COR-L47 (cell line): Measurements from ENCODE around the gene HPCAL1.

Experiments
- DNase-seq: peaks from one replicate; lab custom pipeline; 2025; lab: John Stamatoyannopoulos, UW

The HPCAL1 gene

DNA sequence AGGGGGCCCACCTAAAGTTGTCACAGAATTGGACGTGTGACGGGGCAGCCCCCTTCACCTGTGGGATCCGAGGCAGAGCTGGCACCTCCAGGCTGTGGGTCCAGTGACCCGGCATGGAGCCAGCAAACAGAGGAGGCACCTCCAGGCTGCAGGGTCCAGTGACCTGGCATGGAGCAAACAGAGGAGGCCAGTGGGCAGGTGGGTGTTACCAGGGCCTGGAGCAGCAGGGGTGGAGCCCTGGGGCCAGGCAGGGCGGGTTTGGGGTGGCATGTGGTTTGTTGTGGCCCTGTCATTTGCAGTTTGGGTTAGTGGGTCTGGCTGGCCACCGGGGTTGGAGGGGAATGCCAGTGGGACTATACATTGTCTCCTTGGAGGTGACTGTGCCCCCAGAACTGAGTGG lies 68.2 kb downstream of the HPCAL1 start:
- no peak for DNase-seq

DNA sequence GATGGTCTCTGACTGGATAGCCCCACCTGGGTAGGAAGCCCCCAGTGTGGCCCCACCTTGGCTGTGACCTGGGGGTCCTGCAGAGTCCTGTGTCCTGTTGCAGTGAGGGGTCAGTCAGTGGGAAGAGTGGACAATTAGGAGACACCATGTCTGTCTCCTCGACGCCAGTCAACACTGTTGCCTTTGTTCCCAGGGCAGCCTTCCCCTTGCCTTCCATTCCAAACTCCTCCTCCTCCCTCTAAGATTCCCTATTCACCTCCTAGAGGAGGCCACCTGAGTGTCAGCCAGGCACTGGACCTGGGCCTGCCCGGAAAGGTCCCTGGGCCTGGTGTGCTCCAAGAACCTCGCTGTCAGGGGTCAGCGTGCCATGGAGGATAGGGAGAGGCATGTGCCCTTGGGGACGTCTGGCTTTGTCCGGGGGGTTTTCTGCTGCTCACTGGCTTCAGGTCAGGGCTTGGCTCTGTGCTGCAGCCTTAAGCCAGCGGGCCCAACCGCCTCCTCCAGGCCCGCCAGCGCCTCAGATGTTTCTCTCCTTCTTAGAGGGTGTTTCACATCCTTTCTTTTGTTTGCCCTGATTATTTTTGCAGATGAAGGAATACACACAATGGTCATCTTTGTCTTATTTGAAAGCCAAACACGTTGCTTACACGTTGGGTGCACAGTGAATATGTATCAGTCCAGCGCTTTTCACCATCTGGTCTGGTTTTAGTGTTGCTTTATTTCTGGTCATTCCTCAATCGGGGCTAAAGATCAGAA lies 68.9 kb downstream of the HPCAL1 start:
- DNase-seq: no peak

DNA sequence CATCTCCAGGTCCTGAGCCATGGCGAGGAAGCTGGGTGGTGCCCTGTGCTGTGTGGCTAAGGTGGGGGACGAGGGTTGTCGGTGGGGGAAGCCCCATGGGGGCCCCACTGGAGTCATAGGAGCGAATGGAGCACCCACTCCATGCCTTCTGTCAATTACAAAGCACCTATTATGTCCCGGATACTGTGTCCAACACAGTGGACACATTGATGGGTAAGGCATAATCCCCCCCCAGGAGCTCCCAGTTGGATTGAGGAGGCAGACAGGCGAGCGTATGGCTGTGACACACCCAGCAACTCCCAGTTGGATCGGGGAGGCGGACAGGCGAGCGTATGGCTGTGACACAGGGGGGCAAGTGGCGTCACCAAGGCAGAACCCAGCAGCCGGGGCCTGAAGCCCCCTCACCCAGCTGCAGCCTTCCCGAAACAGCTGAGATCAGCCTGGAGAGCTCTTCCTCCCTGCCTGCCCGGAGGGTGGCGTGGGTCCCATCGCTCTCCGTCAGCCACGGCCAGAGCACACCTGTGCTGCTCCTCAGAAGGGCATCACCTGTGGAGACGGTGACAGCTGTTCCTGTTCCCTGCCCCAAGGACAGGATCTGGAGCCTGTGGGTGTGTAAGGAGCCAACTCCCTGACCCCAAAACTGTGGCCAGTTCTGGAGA lies 69.6 kb downstream of the HPCAL1 start:
- no peak for DNase-seq

DNA sequence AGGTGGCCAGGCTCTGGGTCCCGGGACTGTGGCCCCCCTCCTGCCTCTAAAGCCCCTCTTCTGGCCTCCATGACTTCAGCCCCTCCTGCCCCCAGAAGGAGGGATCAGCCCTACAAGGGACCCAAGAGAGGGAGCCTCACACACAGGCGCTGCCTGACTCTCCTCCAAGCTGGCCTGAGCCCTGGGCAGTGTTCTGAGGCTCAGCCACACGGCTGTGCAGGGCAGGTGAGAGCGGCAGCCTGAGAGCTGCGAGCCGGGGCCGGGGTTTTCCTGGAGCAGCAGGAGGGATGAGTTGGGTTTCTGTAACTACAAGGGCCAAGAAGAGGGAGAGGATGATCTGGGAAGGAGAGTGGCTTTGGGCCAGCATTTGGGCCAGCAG lies 70.1 kb downstream of the HPCAL1 start:
- DNase-seq: no peak

DNA sequence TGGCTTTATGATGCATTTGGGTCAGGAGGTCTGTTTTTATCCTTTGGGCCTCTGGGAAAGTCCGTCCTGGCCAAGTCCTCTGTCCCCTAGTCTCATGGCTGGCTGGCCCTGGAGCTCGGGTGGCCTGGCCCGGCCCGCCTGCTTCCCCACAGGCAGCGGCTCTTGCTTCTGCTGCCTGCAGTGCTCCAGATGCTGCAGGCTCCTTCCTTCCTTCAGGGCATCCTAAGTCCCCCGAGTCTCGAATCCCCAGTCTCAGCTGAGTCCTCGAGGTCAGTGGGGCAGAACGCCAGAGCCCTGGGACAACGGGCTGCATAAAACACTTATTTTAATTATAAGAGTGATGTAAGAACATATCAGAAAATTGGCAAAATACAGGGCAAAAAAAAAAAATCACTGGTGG lies 71.2 kb downstream of the HPCAL1 start:
- DNase-seq: no peak

DNA sequence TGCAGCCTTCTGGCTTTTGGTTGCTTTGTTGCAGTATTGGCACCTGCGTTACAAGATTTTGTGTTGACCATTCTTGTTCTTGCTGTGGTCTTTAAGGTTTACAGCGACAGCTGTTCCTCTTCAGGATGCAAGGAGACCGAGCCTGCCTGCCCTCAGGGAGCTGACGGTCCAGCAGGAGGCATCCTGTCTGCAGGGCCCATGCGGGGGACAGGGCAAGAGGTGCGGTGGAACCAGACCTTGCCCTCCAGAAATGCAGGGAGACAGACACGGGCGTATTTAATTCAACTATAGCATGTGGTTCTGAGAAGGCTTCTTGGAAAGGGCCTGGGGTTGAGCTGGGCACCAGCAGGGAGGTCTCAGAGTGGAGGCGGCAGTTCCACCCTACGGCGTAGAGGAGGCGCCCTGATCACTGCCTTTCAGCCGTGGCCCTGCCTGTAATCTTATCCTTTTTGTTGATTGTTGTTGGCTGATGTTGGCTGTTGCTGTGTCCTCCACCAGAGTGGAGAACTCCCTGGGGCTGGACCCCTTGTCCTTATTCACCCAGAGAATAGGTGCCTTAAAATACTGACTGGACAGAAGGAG lies 71.7 kb downstream of the HPCAL1 start:
- DNase-seq: no peak

DNA sequence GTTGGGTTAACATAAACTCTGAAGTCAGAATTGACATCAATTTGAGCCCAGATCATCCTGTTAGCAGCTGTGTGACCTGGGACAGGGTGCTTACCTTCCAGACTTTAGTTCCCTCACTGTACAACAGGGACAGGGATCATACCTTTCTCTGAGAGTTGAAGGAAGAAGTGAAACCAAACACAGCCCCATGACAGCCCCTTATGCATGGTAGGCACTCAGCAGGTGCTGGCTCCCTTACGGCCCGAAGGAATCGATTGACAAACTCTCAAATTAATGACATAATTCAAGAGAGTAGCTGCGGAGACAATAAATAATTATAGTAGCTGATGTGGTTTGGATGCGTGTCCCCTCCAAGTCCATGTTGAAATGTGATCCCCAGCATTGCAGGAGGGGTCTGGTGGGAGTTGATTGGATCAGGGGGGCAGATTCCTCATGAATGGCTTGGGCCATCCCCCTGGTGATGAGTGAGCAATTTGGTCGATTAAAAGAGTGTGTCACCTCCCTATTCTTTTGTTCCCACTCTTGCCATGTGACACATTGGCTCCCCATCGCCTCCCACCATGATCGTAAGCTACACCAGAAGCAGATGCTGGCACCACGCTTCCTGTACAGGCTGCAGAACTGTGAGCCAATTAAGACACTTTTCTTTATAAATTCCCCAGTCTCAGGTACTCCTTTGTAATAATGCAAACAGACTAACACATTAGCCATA lies 73.0 kb downstream of the HPCAL1 start:
- DNase-seq: peak; percentile 92

DNA sequence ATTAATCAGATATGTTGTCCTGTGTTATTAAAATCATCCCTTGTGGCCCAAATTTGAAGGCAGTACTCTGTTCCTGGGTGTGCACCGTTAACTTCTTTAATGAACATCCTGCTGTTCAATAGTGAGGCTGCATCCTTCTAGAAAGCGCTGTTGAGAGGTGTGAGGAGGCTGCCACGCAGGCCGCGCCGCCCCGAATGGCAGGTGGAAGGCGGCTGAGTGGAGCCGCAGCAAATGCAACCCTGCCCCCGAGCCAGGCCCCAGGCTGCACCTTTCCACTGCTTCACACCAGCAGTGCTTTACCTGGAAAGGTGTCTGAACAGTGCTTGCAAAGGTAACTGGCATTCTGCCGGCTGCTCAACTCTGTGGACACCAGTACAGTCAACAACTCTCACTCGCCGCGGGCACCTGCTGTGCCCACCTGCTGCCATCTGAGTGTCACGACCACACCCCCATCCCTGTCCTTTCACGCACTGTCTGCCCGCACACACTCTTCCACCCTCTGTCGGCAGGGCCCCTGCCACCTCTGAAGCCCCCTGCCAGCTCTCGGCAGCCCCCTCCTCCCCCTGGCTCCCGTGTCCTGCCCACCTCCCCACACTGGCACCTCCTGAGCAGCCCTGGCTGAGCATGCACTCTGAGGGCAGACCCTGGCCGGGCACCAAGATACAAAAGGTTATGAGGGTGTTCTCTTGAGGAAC lies 74.5 kb downstream of the HPCAL1 start:
- DNase-seq: peak; percentile 53

DNA sequence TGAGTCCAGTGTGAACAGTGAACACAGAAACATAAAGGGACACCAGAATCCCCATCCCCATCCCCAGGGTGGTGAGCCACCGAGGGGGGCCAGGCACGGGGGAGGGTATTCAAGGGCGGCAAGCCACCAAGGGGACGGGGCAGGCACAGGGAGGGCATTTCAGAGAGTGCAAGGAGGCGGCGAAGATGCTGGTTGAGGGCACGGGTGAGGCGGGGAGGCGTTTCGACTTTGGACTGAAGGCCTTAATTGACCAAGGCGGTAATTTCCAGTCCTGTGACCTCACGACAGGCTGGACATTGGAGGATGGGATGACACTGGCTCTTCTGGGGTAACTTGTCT lies 75.0 kb downstream of the HPCAL1 start:
- DNase-seq: no peak

DNA sequence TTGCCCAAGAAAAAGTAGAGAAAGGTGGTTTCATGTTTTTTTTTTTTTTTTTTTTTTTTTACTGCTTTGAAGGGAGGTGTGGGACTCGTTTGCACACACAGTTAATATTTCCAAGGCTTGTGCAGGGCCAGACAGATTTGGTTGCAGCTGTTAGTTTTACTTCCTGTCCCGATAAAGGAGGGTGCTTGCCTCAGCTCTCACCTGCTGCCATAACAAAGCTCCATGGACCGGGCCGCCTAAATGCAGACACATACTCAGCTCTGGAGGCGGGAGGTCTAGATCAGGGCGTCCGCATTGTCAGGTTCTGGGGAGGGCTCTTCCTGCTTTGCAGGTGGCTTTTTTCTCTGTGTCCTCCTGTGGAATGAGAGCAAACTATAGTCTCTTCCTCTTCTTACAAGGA lies 75.5 kb downstream of the HPCAL1 start:
- DNase-seq: peak; percentile 11

DNA sequence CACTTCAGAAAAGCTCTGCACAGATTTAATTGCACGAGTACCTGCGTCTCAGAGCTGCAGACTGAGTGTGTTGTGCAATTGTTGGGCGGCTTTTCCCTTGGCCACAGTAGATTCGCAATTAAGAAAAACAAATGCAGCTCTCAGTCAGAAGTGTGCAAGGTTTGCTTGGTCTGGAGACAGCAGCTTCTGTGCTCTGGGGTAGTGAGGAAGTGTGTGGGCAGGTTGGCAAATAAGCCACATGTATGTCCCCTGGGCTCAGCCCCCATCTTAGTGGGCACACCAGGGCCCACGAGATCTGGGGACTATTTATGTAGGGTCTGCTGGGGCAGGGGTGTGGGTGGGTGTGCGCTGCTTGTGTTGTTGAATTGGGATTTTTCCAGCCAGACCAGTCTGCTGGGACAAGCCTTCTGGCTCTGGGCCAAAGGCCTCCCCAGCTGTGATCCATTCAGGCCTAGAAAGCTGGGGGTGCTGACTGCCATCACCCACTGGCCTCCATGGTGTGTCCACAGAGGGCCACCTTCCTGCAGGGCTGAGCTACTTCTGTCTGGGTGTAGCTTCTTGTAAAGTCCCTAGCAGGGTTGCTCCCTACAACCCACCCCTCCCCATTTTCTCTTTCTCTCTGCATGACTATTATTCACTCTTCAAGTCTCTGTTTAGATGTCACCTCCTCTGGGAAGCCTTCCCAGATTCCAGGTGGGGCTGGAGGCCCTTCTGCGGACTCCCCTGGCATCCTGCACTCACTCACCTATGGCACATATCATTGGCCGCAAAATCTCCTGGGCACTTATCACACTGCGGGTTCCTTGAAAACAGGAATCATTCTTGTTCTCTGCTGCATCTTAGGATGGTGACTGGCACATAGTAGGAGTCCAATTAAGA lies 77.6 kb downstream of the HPCAL1 start:
- no peak for DNase-seq

DNA sequence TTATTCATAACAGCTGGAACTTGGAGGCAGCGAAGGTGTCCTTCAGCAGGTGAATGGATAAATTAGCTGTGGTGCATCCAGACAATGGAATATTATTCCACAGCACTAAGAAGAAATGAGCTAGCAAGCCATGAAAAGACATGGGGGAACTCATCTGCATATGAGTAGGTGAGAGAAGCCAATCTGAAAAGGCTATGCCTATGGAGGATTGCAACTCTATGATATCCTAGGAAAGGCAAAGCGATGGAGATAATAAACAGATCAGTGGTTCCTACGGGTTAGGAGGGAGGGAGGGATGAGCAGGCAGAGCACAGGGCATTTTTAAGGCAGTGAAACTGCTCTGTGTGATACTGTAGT lies 79.3 kb downstream of the HPCAL1 start:
- no peak for DNase-seq

DNA sequence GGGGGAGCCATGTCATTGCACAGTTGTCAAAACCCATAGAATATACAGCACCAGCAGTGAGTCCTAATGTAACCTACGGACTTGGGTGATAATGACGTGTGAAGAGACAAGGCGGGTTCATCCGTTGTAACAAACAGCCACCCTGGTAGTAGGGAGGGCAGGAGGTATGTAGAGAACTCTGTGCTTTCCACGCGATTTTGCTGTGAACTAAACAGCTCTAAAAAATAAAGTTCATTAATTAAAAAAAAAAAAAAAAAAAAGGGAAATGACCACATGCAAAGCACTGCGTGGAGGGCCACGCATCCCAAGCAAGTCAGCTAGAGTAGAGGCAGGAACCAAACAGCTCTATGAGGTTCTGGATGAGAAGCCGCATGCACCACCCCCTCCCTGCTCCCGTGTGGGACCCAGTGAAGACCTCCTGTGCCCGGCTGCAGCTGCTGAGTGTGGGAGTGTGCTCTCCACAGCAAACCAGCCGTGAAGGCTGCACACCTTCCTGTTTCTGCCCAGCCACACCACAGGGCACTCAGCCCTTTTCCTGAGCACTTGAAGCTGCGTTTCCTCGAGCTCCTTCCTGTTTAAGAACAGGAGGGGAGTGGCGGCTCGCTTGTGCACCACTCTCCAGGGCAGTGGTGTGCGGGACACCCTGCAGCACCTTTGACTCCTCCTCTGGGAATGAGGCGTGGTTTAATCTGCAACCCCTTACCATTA lies 79.8 kb downstream of the HPCAL1 start:
- no peak for DNase-seq

DNA sequence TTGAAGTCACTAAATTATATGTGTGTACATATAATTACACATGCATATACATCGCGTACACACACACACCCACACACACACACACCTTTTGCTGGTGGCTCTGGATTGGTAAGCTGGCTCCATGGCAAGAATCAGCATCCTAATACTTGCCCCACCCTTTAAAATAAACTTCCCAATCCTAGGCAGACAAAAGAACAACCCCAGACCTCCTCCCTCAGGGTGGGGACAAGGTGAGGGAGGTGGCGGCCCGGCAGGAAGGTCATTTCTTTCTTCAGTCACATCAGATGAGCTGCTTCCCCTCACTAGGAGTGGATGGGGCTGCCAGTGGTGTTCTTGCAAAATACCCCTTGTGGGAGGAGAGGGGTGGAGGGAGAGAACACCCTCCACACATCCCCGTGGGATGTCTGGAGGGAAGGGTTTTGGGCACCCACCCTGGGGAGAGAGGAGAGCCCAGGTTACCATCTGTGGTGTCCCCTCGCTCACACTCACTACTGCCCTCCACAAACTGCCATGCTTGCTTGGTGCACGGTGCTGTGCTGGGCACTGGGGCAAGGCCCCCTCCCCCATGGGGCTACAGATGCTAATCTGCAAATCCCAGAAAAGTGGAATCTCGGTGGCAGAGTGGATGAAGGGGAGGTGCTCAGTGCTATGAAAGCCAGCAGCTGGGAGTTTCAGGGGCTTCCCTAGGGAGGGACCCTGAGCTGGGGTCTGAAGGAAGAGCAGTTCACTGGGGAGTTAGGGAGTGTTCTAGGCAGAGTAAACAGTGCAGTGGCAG lies 81.4 kb downstream of the HPCAL1 start:
- no peak for DNase-seq

DNA sequence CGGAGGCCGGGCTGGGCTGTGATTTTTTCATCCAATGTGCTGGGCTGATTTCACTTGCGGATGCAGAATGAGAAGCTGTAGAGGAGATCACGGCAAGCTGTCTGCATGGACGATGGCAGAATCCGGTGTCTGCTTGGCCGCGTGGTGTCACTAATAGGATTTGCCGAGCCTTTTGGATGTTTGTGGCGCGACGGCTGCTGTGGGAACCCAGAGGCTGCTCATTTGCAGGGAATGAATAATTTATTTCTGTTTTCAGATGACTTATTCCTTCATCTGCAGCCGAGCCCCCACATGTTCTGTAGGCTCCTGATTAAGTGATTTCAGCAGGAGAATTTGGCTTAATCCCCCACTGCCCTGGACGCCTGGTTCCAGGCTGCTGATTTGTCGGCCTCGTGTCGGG lies 82.8 kb downstream of the HPCAL1 start:
- no peak for DNase-seq

DNA sequence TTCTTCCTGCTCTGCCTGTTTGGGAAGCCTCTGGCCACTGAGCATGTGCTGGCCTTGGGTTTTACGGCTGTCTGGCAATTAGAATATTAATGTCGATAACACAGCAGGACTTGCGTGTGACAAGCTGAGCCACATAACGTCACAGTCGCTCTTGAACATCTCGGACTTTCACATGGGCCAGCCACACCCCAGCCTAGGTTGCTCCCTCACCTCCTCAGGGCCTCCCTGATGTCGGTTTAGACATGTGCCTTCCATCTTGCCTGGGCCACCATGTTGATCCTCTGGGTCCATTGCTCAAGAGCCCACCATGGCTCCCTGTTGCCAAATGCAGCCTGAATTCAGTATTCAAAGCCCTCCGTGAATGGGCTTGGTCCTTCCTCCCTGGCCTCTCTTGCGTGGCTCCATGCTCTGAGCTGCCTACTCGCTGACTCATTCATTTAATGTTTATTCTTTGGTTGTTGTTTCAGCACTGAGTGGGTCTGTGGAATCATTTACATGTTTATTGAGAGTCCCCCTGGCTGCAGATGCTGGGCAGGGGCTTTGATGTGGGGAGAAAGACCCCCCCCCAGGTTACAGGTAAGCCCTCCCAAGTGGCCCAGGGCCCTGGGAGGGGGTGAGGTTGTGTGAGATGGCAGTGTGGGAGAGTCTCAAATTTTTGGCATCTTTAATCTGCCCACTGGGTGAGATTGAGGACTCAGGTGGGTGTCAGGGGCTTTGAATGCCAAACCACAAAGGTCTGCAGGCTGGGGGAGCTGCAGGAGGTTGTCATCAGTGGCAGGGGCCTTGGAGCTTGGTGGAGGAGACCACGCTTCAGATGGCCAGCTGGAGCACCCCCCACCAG lies 83.4 kb downstream of the HPCAL1 start:
- DNase-seq: no peak

DNA sequence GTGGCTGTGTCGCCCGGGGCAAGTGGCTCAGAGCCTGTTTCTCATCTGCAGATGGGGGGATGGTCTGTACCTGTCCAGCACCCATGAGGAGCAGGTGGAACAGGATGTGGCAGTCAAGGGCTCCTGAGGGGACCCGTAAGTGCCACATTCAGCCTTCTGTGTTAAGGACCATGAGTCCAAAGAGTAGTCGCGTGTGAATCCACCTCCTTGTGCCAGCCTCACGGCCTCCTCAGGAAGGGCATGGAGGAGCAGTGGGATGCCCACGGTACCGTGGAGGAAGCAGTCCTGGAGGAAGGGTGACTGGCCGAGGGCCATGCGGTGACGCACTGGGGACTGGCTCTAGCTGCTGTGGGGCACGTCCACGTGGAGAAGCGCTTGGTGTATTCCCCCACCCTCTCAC lies 84.3 kb downstream of the HPCAL1 start:
- no peak for DNase-seq

DNA sequence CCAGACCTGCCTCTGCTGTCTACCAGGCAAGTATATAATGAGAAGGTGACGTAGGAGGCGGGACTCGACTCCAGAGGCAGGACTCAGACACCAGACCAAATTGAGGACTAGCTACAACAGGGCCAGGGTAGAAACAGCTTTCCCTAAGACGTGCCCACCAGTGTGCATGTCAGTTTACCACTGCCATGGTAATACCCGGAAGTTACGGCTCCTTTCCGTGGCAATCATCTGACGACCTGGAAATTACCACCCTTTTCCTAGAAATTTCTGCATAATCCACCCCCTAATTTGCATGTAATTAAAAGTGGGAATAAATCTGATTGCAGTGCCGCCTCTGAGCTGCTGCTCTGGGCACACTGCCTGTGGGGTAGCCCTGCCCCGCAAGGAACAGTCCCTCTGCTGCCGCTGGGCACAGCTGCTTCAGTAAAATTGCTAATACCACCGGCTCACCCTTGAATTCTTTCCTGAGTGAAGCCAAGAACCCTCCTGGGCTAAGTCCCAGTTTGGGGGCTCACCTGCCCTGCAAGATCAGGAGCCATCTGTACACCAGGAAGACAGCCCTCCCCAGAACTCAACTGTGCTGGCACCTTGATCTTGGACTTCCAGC lies 86.4 kb downstream of the HPCAL1 start:
- no peak for DNase-seq

DNA sequence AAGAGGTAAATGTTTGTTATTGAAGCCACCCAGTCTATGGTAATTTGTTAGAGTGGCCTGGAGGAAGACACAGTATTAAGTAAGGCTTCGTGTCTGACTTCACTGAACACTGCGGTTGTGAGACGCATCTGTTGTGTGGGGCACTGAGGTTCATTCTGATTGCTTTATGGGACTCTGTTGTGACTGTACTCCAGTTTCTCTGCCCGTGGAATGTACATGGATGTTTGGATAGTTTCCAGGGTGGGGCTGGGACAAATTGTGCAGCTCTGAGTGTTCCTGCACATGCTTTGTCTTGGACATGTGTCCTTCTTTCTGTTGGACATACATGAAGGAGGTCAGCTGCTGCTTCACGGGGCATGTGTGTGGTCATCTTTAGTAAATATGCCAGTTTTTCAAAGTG lies 86.9 kb downstream of the HPCAL1 start:
- no peak for DNase-seq
